Measurements from ENCODE around the gene SENP1.
"Not testable (repeated sequence)": the region's sequence is repeated elsewhere in the genome, so short reads cannot be mapped to it uniquely, and the experiment has no call there.

The SENP1 gene

DNA sequence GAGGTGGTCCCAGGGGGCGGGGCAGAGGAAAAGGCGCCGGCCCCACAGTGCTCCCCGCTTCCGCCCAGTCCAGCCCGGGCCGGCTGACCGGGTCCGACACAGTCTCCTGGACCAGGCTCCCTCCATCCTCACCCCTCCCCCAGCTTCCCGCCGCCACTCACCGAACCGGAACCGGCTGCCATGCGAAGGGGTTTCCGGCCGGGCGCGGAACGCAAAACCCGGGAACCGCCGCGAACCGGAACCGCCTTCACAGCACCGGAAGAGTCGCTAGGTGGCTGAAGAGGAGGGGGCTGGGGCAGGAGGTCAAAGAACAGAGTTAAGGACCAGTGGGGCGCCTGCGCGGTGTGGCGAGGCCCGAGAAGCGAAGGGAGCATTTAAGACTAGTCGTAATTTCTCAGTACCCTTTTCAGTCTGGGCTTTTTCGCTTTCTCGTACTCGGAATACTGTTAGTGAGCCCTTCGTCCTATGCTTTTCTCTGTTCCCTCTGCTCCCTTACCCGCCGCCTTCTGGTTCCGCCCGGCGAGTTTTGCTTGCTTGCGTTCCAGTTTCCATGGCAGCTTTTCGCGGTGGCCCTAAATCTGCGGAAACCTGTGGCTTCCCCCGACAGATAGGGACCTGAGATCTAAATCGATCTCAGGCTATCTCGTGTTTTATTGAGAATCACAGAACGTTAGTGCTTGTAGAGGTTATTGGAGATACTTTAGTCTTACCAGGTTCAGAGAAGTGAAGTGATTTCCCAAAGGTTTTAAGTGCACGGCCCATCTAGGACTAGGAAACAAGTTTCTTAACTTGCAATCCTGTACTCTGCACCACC, at the start of gene SENP1:
Gene SENP1 (minus strand): TSS at position 213 of the 814 bp plus-strand sequence. CDS start 4,607 bp downstream, outside the sequence.
- DNase-seq: peak; percentile 87

DNA sequence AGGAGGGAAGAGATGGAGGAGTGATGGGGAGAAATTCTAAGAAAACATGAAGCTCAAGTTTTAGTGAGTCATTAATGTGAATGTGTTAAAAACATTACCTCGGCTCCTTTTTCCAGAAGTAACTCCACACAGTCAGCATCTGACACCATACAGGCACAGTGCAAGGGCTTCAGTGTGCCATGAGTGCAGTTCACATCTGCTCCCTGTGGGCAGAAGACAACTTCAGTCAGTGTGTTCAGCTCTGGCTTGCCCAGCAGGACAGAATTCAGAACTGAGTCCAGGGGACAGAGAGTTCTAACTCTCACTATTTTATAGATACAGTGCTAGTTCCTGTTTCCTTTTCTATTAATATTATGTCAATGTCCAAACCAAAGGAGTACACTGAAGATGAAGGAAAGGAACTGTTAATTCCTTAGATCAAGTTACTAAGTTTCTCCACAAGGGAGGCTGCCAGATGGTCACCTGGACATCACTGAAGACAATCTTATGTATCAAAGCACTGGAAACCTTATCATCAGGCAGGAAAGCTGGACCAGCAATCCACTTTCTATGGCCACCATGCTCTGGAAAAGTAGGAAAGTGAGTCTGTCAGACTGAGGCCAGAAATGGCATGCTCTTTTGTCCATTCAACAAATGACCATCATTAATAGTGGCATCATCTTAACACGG, 45.4 kb upstream of the SENP1 start:
- DNase-seq: no peak

- peak; percentile 53 for DNase-seq
These were observed 40.1 kb upstream of the SENP1 start for GRCh38 chr12:48145981-48146380.

- DNase-seq: no peak
These were observed 38.0 kb upstream of the SENP1 start for GRCh38 chr12:48143898-48144297.

DNA sequence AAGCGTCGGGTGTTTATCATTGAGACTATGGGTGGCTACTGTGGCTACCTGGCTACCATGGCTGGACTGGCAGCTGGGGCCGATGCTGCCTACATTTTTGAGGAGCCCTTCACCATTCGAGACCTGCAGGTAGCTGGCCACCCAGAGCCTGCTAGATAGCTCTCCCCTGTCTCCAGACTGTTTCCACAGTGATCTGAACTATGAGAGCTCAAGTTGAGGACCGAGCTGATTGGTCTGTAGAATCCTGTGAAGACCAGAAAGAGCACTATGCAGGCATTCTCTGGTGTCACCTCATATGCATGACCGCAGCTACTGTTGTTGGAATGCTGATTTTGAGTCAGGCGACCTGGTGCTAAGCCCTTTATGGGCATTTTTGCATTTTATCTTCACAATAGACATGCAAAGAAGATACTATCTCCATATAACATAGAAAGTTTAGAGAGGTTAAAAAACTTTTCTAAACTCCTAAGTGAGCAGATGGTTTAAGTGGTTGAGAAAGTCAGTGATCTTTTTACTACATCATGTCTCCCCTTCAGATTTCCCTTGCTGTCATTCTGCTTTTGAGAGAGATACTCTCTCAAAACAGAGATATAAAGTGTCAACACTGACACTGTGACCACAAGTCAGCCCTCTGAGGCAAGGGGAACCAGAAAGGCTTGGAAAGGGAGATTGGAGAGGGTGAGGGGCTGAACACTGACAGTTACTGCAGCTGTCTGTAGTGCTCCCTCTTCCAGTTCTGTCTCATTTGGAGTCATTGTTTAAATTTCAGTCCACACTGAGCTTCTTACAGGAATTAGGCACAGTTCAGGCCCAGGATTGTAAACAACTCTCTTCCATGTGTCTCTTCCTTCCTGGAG, 37.2 kb upstream of the SENP1 start:
- DNase-seq: no peak

DNA sequence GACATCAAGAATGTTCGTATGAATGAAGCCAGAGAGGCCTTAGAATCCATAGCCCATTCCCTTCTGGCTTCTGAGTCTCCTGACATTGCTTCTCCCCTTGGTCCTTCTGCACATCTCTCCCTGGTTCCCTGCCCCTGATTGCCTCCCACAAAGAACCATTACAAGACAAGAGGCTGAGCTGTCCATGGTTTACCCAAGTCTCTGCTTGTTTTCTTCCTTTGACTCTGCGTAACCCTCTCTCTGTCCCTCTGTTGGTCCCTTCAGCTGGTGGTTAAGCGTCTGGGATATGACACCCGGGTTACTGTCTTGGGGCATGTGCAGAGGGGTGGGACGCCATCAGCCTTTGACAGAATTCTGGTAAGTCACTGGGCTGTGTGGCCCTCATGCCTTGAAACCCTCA, 29.1 kb upstream of the SENP1 start:
- no peak for DNase-seq

- no peak for DNase-seq
These were observed 26.9 kb upstream of the SENP1 start for GRCh38 chr12:48132826-48133225.

- no peak for DNase-seq
These were observed 25.6 kb upstream of the SENP1 start for GRCh38 chr12:48131517-48131916.

- DNase-seq: no peak
These were observed 23.5 kb upstream of the SENP1 start for GRCh38 chr12:48129376-48129775.

DNA sequence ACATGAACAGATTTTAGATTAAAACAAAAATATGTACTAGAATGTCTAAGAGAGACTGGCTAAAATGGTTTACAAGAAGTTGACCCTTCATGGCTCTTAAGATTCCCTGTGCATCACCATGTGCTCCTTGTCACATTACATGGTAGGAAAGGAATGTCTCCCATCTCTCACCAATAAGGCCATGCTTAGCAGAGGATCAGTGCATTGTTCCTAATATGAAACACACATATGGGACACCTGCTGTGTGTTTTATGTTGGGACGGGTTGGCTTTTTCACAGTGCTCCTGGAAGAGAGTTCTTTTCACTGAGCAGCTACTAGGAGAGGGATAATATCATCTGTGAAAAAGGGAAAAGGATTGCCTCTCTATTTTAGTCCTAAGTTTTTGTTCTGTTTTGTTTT, 22.9 kb upstream of the SENP1 start:
- DNase-seq: no peak

- no peak for DNase-seq
These were observed 21.2 kb upstream of the SENP1 start for GRCh38 chr12:48126953-48127630.

- no peak for DNase-seq
These were observed 20.1 kb upstream of the SENP1 start for GRCh38 chr12:48125985-48126384.

DNA sequence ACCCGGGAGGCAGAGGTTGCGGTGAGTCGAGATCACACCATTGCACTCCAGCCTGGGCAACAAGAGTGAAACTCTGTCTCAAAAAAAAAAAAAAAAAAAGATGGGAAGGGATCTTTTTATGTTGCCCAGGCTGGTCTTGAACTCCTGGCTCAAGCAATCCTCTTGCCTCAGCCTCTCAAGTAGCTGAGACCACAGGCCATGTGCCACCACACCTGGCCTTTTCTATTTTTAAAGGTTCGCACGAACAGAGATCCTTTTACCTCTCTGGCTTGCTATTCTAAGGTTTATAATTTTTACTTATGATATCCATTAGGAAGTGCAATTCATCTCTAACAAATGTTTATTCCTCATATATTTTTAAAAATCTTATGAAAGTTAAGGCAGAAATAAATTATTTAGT, 19.7 kb upstream of the SENP1 start:
- not testable (repeated sequence) for DNase-seq

DNA sequence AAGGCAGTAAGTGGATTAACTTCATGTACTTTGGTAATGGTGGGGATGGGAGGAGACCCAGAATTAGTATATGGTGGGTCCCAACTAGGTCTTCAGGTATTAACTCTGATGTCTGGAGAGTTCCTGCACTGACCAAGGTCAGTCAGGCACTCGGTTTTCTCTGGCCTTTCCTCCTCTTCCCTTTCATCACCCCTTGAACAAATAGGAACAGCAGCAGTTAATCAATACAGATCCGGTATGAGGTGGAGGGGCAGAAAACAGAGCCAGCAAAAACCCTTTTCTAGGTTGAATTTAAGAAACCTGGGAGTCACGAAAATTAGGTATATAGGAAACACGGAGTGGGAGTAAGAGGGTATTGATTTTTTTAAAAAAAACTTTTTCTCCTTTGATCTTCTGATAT, 17.3 kb upstream of the SENP1 start:
- no peak for DNase-seq

GRCh38 chr12:48122065-48122834, 16.4 kb upstream of the SENP1 start:
- peak; percentile 68 for DNase-seq

DNA sequence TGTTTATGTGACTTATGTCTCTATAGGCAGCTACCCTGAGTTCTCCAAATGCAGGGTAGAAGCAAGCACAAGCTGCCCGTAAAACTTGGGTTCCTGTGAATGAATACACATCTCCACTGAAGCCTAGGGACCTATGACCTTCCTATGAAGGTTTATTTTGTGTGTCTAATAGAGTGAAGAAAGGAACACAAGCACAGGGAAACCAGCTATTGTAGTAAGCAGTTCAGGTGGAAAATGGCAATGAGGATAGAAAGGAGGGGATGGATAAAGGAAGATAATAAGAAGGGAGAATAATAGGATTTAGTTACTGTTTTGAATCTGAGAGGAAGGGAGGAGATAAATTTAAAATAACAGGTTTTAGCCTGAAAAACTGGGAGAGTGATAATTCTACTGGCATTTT, 15.6 kb upstream of the SENP1 start:
- no peak for DNase-seq

DNA sequence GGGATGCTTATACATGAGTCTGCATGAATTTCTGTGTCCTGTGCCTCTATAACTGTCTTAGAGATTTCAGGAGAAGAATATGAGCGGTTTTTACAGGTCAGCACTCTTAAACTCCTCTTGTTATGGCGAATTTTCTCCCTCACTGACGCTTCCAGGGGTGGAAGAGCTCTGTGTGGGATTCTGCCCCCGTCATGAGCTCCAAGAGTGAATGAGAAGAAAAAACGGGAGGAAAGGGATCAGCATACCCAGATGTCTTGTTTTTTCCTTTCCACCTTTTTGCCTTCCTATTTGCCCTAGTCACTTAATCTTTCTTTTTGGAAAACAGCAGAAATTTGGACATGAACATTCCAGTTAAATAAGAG, 13.9 kb upstream of the SENP1 start:
- no peak for DNase-seq

- peak; percentile 88 for DNase-seq
These were observed 13.4 kb upstream of the SENP1 start, which contains the start of gene PFKM for GRCh38 chr12:48119078-48119833. Gene PFKM (plus strand): TSS chr12:48119364. CDS start chr12:48122775, 3,411 bp downstream.

- peak; percentile 59 for DNase-seq
These were observed 12.5 kb upstream of the SENP1 start for GRCh38 chr12:48118284-48118871.

- DNase-seq: no peak
These were observed 10.1 kb upstream of the SENP1 start for GRCh38 chr12:48115957-48116356.

- not testable (repeated sequence) for DNase-seq
These were observed 5.4 kb upstream of the SENP1 start for GRCh38 chr12:48111312-48111693.
